Stimulated activated naive CD8-positive, alpha-beta T cell treated with anti-CD3 and anti-CD28 coated beads, Interleukin-15, Interleukin-2, amounts not matched to agents 100 ng/mL and 50 ng/mL, for 24 hours (primary cell): ENCODE measurements around the gene USH2A.

Experiments used
- H3K27ac Mint-ChIP-seq: one replicate; pipeline ENCODE4 v1.8.0; 2021; ENCODE audit warnings: mild to moderate bottlenecking, mixed read lengths
- H3K27me3 Mint-ChIP-seq: one replicate; pipeline ENCODE4 v1.8.0; 2021; ENCODE audit warnings: mixed read lengths
- H3K36me3 Mint-ChIP-seq: one replicate; pipeline ENCODE4 v1.8.0; 2021; ENCODE audit warnings: low read depth, mixed read lengths
- H3K4me1 Mint-ChIP-seq: one replicate; pipeline ENCODE4 v1.8.0; 2021; ENCODE audit warnings: low read depth, mixed read lengths
- H3K4me3 Mint-ChIP-seq: one replicate; pipeline ENCODE4 v1.8.0; 2021; ENCODE audit warnings: mild to moderate bottlenecking, mixed read lengths
- H3K9me3 Mint-ChIP-seq: one replicate; pipeline ENCODE4 v1.8.0; 2021; ENCODE audit warnings: mixed read lengths

USH2A gene

GRCh38 chr1:215661033-215661432 is 762.2 kb downstream of the USH2A start:
- Mint-ChIP-seq H3K27me3 (no peaks in the 10 kb centered on the region), H3K36me3 (no peaks in the 10 kb centered on the region), H3K4me3 (no peak overlapping the region), H3K27ac (no peak overlapping the region), H3K4me1 (no peaks in the 10 kb centered on the region), H3K9me3 (peaks cover 6% of the 10 kb centered on the region)

GRCh38 chr1:215660259-215660658 is 763.0 kb downstream of the USH2A start:
- Mint-ChIP-seq H3K4me3 (no peak overlapping the region), H3K36me3 (no peaks in the 10 kb centered on the region), H3K4me1 (no peaks in the 10 kb centered on the region), H3K9me3 (peaks cover 6% of the 10 kb centered on the region), H3K27ac (no peak overlapping the region), H3K27me3 (no peaks in the 10 kb centered on the region)

GRCh38 chr1:215657047-215657446 is 766.2 kb downstream of the USH2A start:
- H3K4me1 Mint-ChIP-seq: no peaks in the 10 kb centered on the region
- no peak overlapping the region for H3K27ac Mint-ChIP-seq
- H3K4me3 Mint-ChIP-seq: no peak overlapping the region
- no peaks in the 10 kb centered on the region for H3K36me3 Mint-ChIP-seq
- H3K9me3 Mint-ChIP-seq: no peaks in the 10 kb centered on the region
- peaks cover 7% of the 10 kb centered on the region for H3K27me3 Mint-ChIP-seq

GRCh38 chr1:215652371-215652770 is 770.9 kb downstream of the USH2A start:
- H3K4me1 Mint-ChIP-seq: no peaks in the 10 kb centered on the region
- H3K9me3 Mint-ChIP-seq: peaks cover 2% of the 10 kb centered on the region
- H3K4me3 Mint-ChIP-seq: no peak overlapping the region
- peaks cover 15% of the 10 kb centered on the region for H3K27me3 Mint-ChIP-seq
- H3K36me3 Mint-ChIP-seq: no peaks in the 10 kb centered on the region
- H3K27ac Mint-ChIP-seq: no peak overlapping the region

- Mint-ChIP-seq H3K27ac (no peak overlapping the region), H3K4me3 (no peak overlapping the region), H3K4me1 (no peaks in the 10 kb centered on the region), H3K9me3 (peaks cover 7% of the 10 kb centered on the region), H3K36me3 (no peaks in the 10 kb centered on the region), H3K27me3 (peaks cover 17% of the 10 kb centered on the region)
Observed at GRCh38 chr1:215651867-215652266, 771.4 kb downstream of the USH2A start.

- Mint-ChIP-seq H3K27ac (no peak overlapping the region), H3K4me1 (no peaks in the 10 kb centered on the region), H3K4me3 (no peak overlapping the region), H3K36me3 (no peaks in the 10 kb centered on the region), H3K27me3 (peaks cover 18% of the 10 kb centered on the region), H3K9me3 (peaks cover 8% of the 10 kb centered on the region)
Observed at GRCh38 chr1:215650446-215651149, 772.6 kb downstream of the USH2A start.

GRCh38 chr1:215648957-215649356 is 774.3 kb downstream of the USH2A start:
- Mint-ChIP-seq H3K36me3 (no peaks in the 10 kb centered on the region), H3K4me3 (no peak overlapping the region), H3K4me1 (no peaks in the 10 kb centered on the region), H3K27ac (no peak overlapping the region), H3K27me3 (peaks cover 18% of the 10 kb centered on the region), H3K9me3 (peaks cover 11% of the 10 kb centered on the region)

GRCh38 chr1:215647738-215648137 is 775.5 kb downstream of the USH2A start:
- Mint-ChIP-seq H3K36me3 (no peaks in the 10 kb centered on the region), H3K4me3 (no peak overlapping the region), H3K9me3 (peaks cover 12% of the 10 kb centered on the region), H3K4me1 (no peaks in the 10 kb centered on the region), H3K27me3 (peaks cover 18% of the 10 kb centered on the region), H3K27ac (no peak overlapping the region)

GRCh38 chr1:215645861-215646260 is 777.4 kb downstream of the USH2A start:
- H3K4me3 Mint-ChIP-seq: no peak overlapping the region
- no peaks in the 10 kb centered on the region for H3K4me1 Mint-ChIP-seq
- no peak overlapping the region for H3K27ac Mint-ChIP-seq
- H3K9me3 Mint-ChIP-seq: peaks cover 12% of the 10 kb centered on the region
- H3K27me3 Mint-ChIP-seq: peaks cover 11% of the 10 kb centered on the region
- no peaks in the 10 kb centered on the region for H3K36me3 Mint-ChIP-seq

- H3K4me1 Mint-ChIP-seq: no peaks in the 10 kb centered on the region
- no peak overlapping the region for H3K4me3 Mint-ChIP-seq
- H3K27me3 Mint-ChIP-seq: peaks cover 4% of the 10 kb centered on the region
- H3K27ac Mint-ChIP-seq: no peak overlapping the region
- H3K9me3 Mint-ChIP-seq: peaks cover 12% of the 10 kb centered on the region
- no peaks in the 10 kb centered on the region for H3K36me3 Mint-ChIP-seq
Observed at GRCh38 chr1:215645182-215645581, 778.1 kb downstream of the USH2A start.

- no peak overlapping the region for H3K4me3 Mint-ChIP-seq
- H3K9me3 Mint-ChIP-seq: peaks cover 12% of the 10 kb centered on the region
- H3K4me1 Mint-ChIP-seq: no peaks in the 10 kb centered on the region
- no peaks in the 10 kb centered on the region for H3K36me3 Mint-ChIP-seq
- peaks cover 3% of the 10 kb centered on the region for H3K27me3 Mint-ChIP-seq
- H3K27ac Mint-ChIP-seq: no peak overlapping the region
Observed at GRCh38 chr1:215643592-215644321, 779.5 kb downstream of the USH2A start.

GRCh38 chr1:215640429-215641148 is 782.7 kb downstream of the USH2A start:
- Mint-ChIP-seq H3K9me3 (peaks cover 4% of the 10 kb centered on the region), H3K4me3 (no peak overlapping the region), H3K27ac (no peak overlapping the region), H3K36me3 (no peaks in the 10 kb centered on the region), H3K27me3 (no peaks in the 10 kb centered on the region), H3K4me1 (no peaks in the 10 kb centered on the region)

GRCh38 chr1:215637041-215637573 is 786.1 kb downstream of the USH2A start:
- Mint-ChIP-seq H3K36me3 (no peaks in the 10 kb centered on the region), H3K27ac (no peak overlapping the region), H3K4me3 (no peak overlapping the region), H3K9me3 (no peaks in the 10 kb centered on the region), H3K4me1 (no peaks in the 10 kb centered on the region), H3K27me3 (no peaks in the 10 kb centered on the region)

- H3K9me3 Mint-ChIP-seq: no peaks in the 10 kb centered on the region
- no peaks in the 10 kb centered on the region for H3K36me3 Mint-ChIP-seq
- no peak overlapping the region for H3K4me3 Mint-ChIP-seq
- H3K27me3 Mint-ChIP-seq: no peaks in the 10 kb centered on the region
- no peak overlapping the region for H3K27ac Mint-ChIP-seq
- no peaks in the 10 kb centered on the region for H3K4me1 Mint-ChIP-seq
Observed at GRCh38 chr1:215636258-215636965, 786.8 kb downstream of the USH2A start.
